Pancreas (tissue), 10 donors: ENCODE results near the gene LCA5L. TPM values are rescaled to one million over a fixed set of nuclear protein-coding genes. Genes with fewer than 3 reads are reported as not detected.
"Not testable (repeated sequence)": the region's sequence is repeated elsewhere in the genome, so short reads cannot be mapped to it uniquely, and the experiment has no call there.

ENCODE experiments used
- ATAC-seq, 4 donors: fragments of 200-7000 bp; cut with Tn5 transposase; one replicate each; pipeline versions ENCODE4 v1.8.0 to v1.9.1; 2020; ENCODE audit warnings: mild to moderate bottlenecking in 4 of 4, moderate library complexity in 4 of 4
- DNase-seq, 6 donors: peaks; one replicate each; pipeline ENCODE4 v3.0.0-alpha.2; 2020
- FAIRE-seq: peaks from 2 replicates; lab custom pipeline; 2012; peaks lifted over from hg19 to GRCh38; lab: Jason Lieb, UNC
- H3K27ac ChIP-seq, 4 donors: fragments of 200-600 bp; sonication (generic); 1 replicate in 3 of 4; 2 replicates in 1 of 4; pipeline versions ENCODE4 v1.5.0 to v1.8.0; 2020
- H3K27me3 ChIP-seq, 4 donors: fragments of 200-600 bp; one replicate each; pipeline ENCODE4 v1.8.0; 2021
- H3K36me3 ChIP-seq, 3 donors: fragments of 200-600 bp; sonication (generic) in 1 of 3; one replicate each; pipeline versions ENCODE4 v1.5.0 to v1.8.0; 2020 to 2021
- H3K4me1 ChIP-seq, 3 donors: fragments of 200-600 bp; one replicate each; pipeline ENCODE4 v1.8.0; 2021
- H3K4me3 ChIP-seq, 4 donors: fragments of 200-600 bp; sonication (generic) in 2 of 4; one replicate each; pipeline versions ENCODE4 v1.5.0 to v1.8.0; 2020 to 2021
- H3K9me3 ChIP-seq, 4 donors: fragments of 200-600 bp; one replicate each; pipeline ENCODE4 v1.8.0; 2021
- CTCF ChIP-seq, 4 donors: fragments of 200-600 bp; sonication (generic) in 3 of 4; IDR thresholded peaks; one replicate each; pipeline versions ENCODE4 v1.5.0 to v1.8.0; 2021; ENCODE audit warnings: antibody characterized with exemption in 4 of 4
- WGBS, 2 donors: extraction: QIAGEN DNeasy Blood & Tissue Kit; methylation state at CpG; one replicate each; pipeline ENCODE4 v1.1.7; 2013; 5-methylcytosine and 5-hydroxymethylcytosine counted together
- intact Hi-C, 3 donors: fragments of 100-400 bp; cut with DNase I; formaldehyde crosslinking; loops; one replicate each; pipeline versions ENCODE4 v1.11.1 to v1.14.2; 2022
- polyA plus RNA-seq, 2 donors: library from polyadenylated mRNA; stranded (reverse); fragments of 200-250 nt; gene quantifications; one replicate each; pipeline ENCODE4 v1.2.3, GENCODE V29; 2013
- total RNA-seq, 6 donors: library from RNA; stranded (reverse); fragmentation: NEBNext Ultra II Directional in 4 of 6; extraction: Animal tissue kit (Norgen Biotek cat#: 25700) in 4 of 6; gene quantifications; one replicate each; pipeline versions ENCODE4 v1.2.1 to v1.2.4, GENCODE V29; 2021 to 2023
- donor health status: healthy with polysubstance abuse.
- donor health status: DM: no; HTN: no; CAD: no; lungs with moderate emphysema.
- donor health status: DM: no; HTN: no; CAD: no.
- donor health status: control.
- donor health status: control.
- donor health status: Bipolar disorder and iron deficiency.
- donor health status: DM: yes; HTN: yes; CAD: no.
- donor health status: DM: no; HTN: no; CAD: no.
- donor health status: DM: no; HTN: no; CAD: no.
- donor health status: DM: yes; HTN: yes; CAD: no.

Gene LCA5L
- total and polyA plus RNA-seq, 8 donors = 0.72 to 1.8 (median 1.3) TPM

GRCh38 chr21:39386194-39386593 lies 59.4 kb downstream of the LCA5L start:
- DNase-seq = peak; percentile 39 to 80 (median 60)
- peaks cover 4 to 16% (median 8%) of the 10 kb centered on the region in 3 donors for H3K4me1 ChIP-seq
- 50 to 61% methylated on average over 13 of the region's 13 CpGs for WGBS, 2 donors
- intact Hi-C loops = loop anchor here in 1 of 3 donors (10.0 kb wide), 1 partner anchor 71 kb away; the partner anchor contains the start of gene BRWD1
- peak overlapping the region in 1 of 4 donors; percentile 32 for H3K4me3 ChIP-seq
- ATAC-seq = peak in 2 of 4 donors; percentile 3 to 5
- no peaks in the 10 kb centered on the region for H3K9me3 ChIP-seq
- TF ChIP-seq CTCF (IDR thresholded peaks at IDR 0.05) = no peak
- H3K27me3 ChIP-seq = no peaks in the 10 kb centered on the region
- FAIRE-seq = no peak
- H3K36me3 ChIP-seq = no peaks in the 10 kb centered on the region
- H3K27ac ChIP-seq = peak overlapping the region; percentile 23 to 80 (median 48)

- TF ChIP-seq CTCF (IDR thresholded peaks at IDR 0.05) = no peak
- Histone ChIP-seq H3K36me3 (no peaks in the 10 kb centered on the region), H3K9me3 (no peaks in the 10 kb centered on the region), H3K4me3 (peak overlapping the region in 1 of 4 donors; percentile 32), H3K27me3 (no peaks in the 10 kb centered on the region), H3K4me1 (peaks cover 4 to 19% (median 8%) of the 10 kb centered on the region in 3 donors), H3K27ac (peak overlapping the region; percentile 49 to 80 (median 65))
- intact Hi-C loops = loop anchor here in 1 of 3 donors (10.0 kb wide), 1 partner anchor 71 kb away; the partner anchor contains the start of gene BRWD1
- ATAC-seq = peak; percentile 72 to 82 (median 80)
- no peak for FAIRE-seq
- 41 to 51% methylated on average over 50 of the region's 50 CpGs for WGBS, 2 donors
- peak; percentile 91 to 99 (median 96) for DNase-seq
Observed at GRCh38 chr21:39385299-39386145, 60.1 kb downstream of the LCA5L start.

GRCh38 chr21:39384674-39385298 lies 60.8 kb downstream of the LCA5L start:
- Histone ChIP-seq H3K27ac (peak overlapping the region; percentile 49 to 80 (median 65)), H3K36me3 (no peaks in the 10 kb centered on the region), H3K4me1 (peaks cover 4 to 19% (median 8%) of the 10 kb centered on the region in 3 donors), H3K27me3 (no peaks in the 10 kb centered on the region), H3K4me3 (peak overlapping the region in 1 of 4 donors; percentile 32), H3K9me3 (no peaks in the 10 kb centered on the region)
- 72% methylated on average over 13 of the region's 13 CpGs for WGBS, 2 donors
- ATAC-seq (no peak), DNase-seq (no peak), FAIRE-seq (no peak)
- intact Hi-C loops = loop anchor here in 1 of 3 donors (10.0 kb wide), 1 partner anchor 70 kb away; the partner anchor contains the start of gene BRWD1
- no peak for TF ChIP-seq CTCF (IDR thresholded peaks at IDR 0.05)

- FAIRE-seq, H3K9me3 ChIP-seq, H3K27ac ChIP-seq, H3K4me3 ChIP-seq, ATAC-seq, H3K27me3 ChIP-seq, DNase-seq, H3K36me3 ChIP-seq: not testable (repeated sequence)
- H3K4me1 ChIP-seq = peaks cover 4 to 17% (median 7%) of the 10 kb centered on the region in 3 donors
- WGBS, 2 donors = 85 to 91% methylated on average over 7 of the region's 7 CpGs
- intact Hi-C loops = loop anchor here in 1 of 3 donors (10.0 kb wide), 1 partner anchor 67 kb away; the partner anchor contains the start of gene BRWD1
Observed at GRCh38 chr21:39382096-39382495, 63.5 kb downstream of the LCA5L start.

- Histone ChIP-seq H3K4me3 (peak overlapping the region; percentile 54 to 69 (median 64)), H3K27me3 (no peaks in the 10 kb centered on the region), H3K36me3 (no peaks in the 10 kb centered on the region), H3K9me3 (no peaks in the 10 kb centered on the region), H3K4me1 (peaks cover 0 to 8% (median 0%) of the 10 kb centered on the region in 3 donors), H3K27ac (peak overlapping the region; percentile 75 to 92 (median 79))
- 15 to 18% methylated on average over 12 of the region's 12 CpGs for WGBS, 2 donors
- DNase-seq = no peak
- intact Hi-C loops = loop anchor here in 1 of 3 donors (10.0 kb wide), 1 partner anchor 66 kb away; the partner anchor contains the start of gene BRWD1
- peak in 3 of 4 donors; percentile 1 to 3 (median 2) for ATAC-seq
- no peak for FAIRE-seq
- no peak for TF ChIP-seq CTCF (IDR thresholded peaks at IDR 0.05)
Observed at GRCh38 chr21:39381009-39381408, 64.6 kb downstream of the LCA5L start.
